Right ventricle myocardium inferior (tissue), 1 donor: Measurements from ENCODE around the gene RNLS. TPM values are rescaled to one million over a fixed set of nuclear protein-coding genes. Genes with fewer than 3 reads are reported as not detected.

Source experiments
- ATAC-seq: fragments of 200-7000 bp; cut with Tn5 transposase; one replicate; pipeline ENCODE4 v1.9.1; 2020; ENCODE audit warnings: mild to moderate bottlenecking, moderate library complexity
- DNase-seq: peaks from one replicate; pipeline ENCODE4 v3.0.0; 2021; ENCODE audit errors: missing footprints
- intact Hi-C: fragments of 100-400 bp; cut with DNase I; formaldehyde crosslinking; loops from one replicate; pipeline ENCODE4 v1.11.0; 2022
- total RNA-seq: library from RNA; stranded (reverse); fragmentation: NEBNext Ultra II Directional; extraction: Animal tissue kit (Norgen Biotek cat#: 25700); gene quantifications from one replicate; pipeline ENCODE4 v1.2.1, GENCODE V29; 2021
- donor health status: DM: no; HTN: yes; CAD: no; lungs with severe emphysema.

Gene RNLS
- total RNA-seq, 1 donor from 2014 or later, result 20.6 TPM

- no peak for ATAC-seq
- no peak for DNase-seq
- intact Hi-C loops, result no loop called here
Measured at GRCh38 chr10:88416801-88417200, 166.3 kb downstream of the RNLS start.

- DNase-seq, result no peak
- ATAC-seq, result peak; percentile 71
- intact Hi-C loops, result no loop called here
Measured at GRCh38 chr10:88415533-88416130, 167.5 kb downstream of the RNLS start.

- intact Hi-C loops, result no loop called here
- ATAC-seq (no peak), DNase-seq (no peak)
Measured at GRCh38 chr10:88413412-88413811, 169.7 kb downstream of the RNLS start.

GRCh38 chr10:88411772-88412349 is 171.3 kb downstream of the RNLS start:
- DNase-seq, result no peak
- ATAC-seq, result no peak
- intact Hi-C loops, result no loop called here

GRCh38 chr10:88409824-88410223 is 173.3 kb downstream of the RNLS start:
- intact Hi-C loops, result no loop called here
- no peak for ATAC-seq
- DNase-seq, result no peak

- no peak for ATAC-seq
Measured at GRCh38 chr10:88409236-88409635, 173.9 kb downstream of the RNLS start.

GRCh38 chr10:88408096-88408495 is 175.0 kb downstream of the RNLS start:
- DNase-seq (no peak), ATAC-seq (no peak)
- intact Hi-C loops, result no loop called here

More at GRCh38 chr10:88409236-88409635, 173.9 kb downstream of the RNLS start:
- intact Hi-C loops, result no loop called here
- DNase-seq, result no peak

- ATAC-seq, result no peak
- intact Hi-C loops, result loop anchor here (5.0 kb wide), 1 partner anchor 143 kb away; no protein-coding TSS in a partner anchor
- DNase-seq, result no peak
Measured at GRCh38 chr10:88404133-88404532, 179.0 kb downstream of the RNLS start.

GRCh38 chr10:88401671-88402347 is 181.3 kb downstream of the RNLS start:
- intact Hi-C loops, result loop anchor here (5.0 kb wide), 1 partner anchor 145 kb away; no protein-coding TSS in a partner anchor
- DNase-seq (no peak), ATAC-seq (no peak)

- DNase-seq, result no peak
- intact Hi-C loops, result no loop called here
- ATAC-seq, result no peak
Measured at GRCh38 chr10:88399240-88399639, 183.9 kb downstream of the RNLS start.

- intact Hi-C loops, result no loop called here
- ATAC-seq (no peak), DNase-seq (no peak)
Measured at GRCh38 chr10:88395677-88396076, 187.4 kb downstream of the RNLS start.

GRCh38 chr10:88392222-88392621 is 190.9 kb downstream of the RNLS start:
- intact Hi-C loops, result no loop called here
- DNase-seq (no peak), ATAC-seq (no peak)

GRCh38 chr10:88390041-88390440 is 193.1 kb downstream of the RNLS start:
- no peak for DNase-seq
- intact Hi-C loops, result no loop called here
- ATAC-seq, result no peak

GRCh38 chr10:88389456-88389855 is 193.7 kb downstream of the RNLS start:
- intact Hi-C loops, result loop anchor here (2.0 to 10.0 kb wide), 4 partner anchors 132 to 527 kb away; partner anchors contain the start of genes KLLN and PTEN
- ATAC-seq (peak; percentile 48), DNase-seq (no peak)

GRCh38 chr10:88388324-88388723 is 194.8 kb downstream of the RNLS start:
- ATAC-seq (no peak), DNase-seq (no peak)
- intact Hi-C loops, result loop anchor here (2.0 to 10.0 kb wide), 4 partner anchors 131 to 526 kb away; partner anchors contain the start of genes KLLN and PTEN

- ATAC-seq (peak; percentile 86), DNase-seq (no peak)
- intact Hi-C loops, result loop anchor here (5.0 to 10.0 kb wide), 3 partner anchors 130 to 272 kb away; no protein-coding TSS in a partner anchor
Measured at GRCh38 chr10:88386821-88387773, 196.0 kb downstream of the RNLS start.

GRCh38 chr10:88386204-88386788 is 196.8 kb downstream of the RNLS start:
- ATAC-seq (peak; percentile 11), DNase-seq (no peak)
- intact Hi-C loops, result loop anchor here (5.0 to 10.0 kb wide), 3 partner anchors 129 to 271 kb away; no protein-coding TSS in a partner anchor

- peak; percentile 6 for ATAC-seq
- peak; percentile 55 for DNase-seq
- intact Hi-C loops, result loop anchor here (5.0 to 10.0 kb wide), 3 partner anchors 128 to 271 kb away; no protein-coding TSS in a partner anchor
Measured at GRCh38 chr10:88385601-88386203, 197.4 kb downstream of the RNLS start.
